Mesangial cell (primary cell): ENCODE results near the gene TCP10L. TPM values are rescaled to one million over a fixed set of nuclear protein-coding genes. Genes with fewer than 3 reads are reported as not detected.

Source experiments
- total RNA-seq: library from RNA; depleted of rRNA; stranded (reverse); fragments of >200 nt; gene quantifications from 2 replicates; pipeline ENCODE4 v1.2.3, GENCODE V29; 2015

Gene TCP10L, protein sequence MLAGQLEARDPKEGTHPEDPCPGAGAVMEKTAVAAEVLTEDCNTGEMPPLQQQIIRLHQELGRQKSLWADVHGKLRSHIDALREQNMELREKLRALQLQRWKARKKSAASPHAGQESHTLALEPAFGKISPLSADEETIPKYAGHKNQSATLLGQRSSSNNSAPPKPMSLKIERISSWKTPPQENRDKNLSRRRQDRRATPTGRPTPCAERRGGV
- total RNA-seq: under 0.01 TPM in 1 of 2 replicates, not detected in the other

GRCh38 chr21:32585042-32585710 is at the start of gene TCP10L:
Gene TCP10L, minus strand, starts transcription at chr21:32585523. Its CDS starts 1,219 bp downstream, at chr21:32584304.

GRCh38 chr21:32612075-32612998 is 27.0 kb upstream of the TCP10L start, which contains the start of gene CFAP298:
Gene CFAP298, minus strand, starts transcription at chr21:32612377. Its CDS starts 134 bp downstream, at chr21:32612243.

Other genes starting within 250 kb of the TCP10L start
- 18.3 and 18.4 TPM in 2 replicates for gene URB1, start 192.5 kb downstream of the TCP10L start, total RNA-seq
- 1.6 and 2.4 TPM in 2 replicates for gene EVA1C, start 172.8 kb downstream of the TCP10L start, total RNA-seq
- 28.9 and 31.0 TPM in 2 replicates for gene CFAP298, start 26.9 kb upstream of the TCP10L start, total RNA-seq
- 2.8 and 4.4 TPM in 2 replicates for gene SYNJ1, start 142.5 kb upstream of the TCP10L start, total RNA-seq
- gene PAXBP1, start 186.2 kb upstream of the TCP10L start, total RNA-seq: 7.7 and 8.2 TPM in 2 replicates